Central memory CD8-positive, alpha-beta T cell (primary cell): ENCODE results near the gene TGFB1.
A peak's percentile ranks its signal among the peaks of the same experiment; 100 is the strongest.

Experiments used
- ATAC-seq: fragments of 150-1000 bp; cut with Tn5 transposase; replicated peaks from 2 replicates; pipeline ENCODE4 v1.10.0; 2022; ENCODE audit warnings: mild to moderate bottlenecking, moderate FRiP score, moderate number of reproducible peaks; ENCODE audit not compliant: poor library complexity, severe bottlenecking; ENCODE audit errors: extremely low read depth
- DNase-seq, 2 donors: peaks; one replicate each; pipeline ENCODE4 v3.0.0; 2021; ENCODE audit warnings: low spot score in 2 of 2
- H3K27ac Mint-ChIP-seq: one replicate; pipeline ENCODE4 v1.8.0; 2022; ENCODE audit warnings: low read depth, mild to moderate bottlenecking, moderate library complexity, mixed read lengths
- H3K27me3 Mint-ChIP-seq: one replicate; pipeline ENCODE4 v1.8.0; 2022; ENCODE audit warnings: mixed read lengths
- H3K36me3 Mint-ChIP-seq: one replicate; pipeline ENCODE4 v1.8.0; 2022; ENCODE audit warnings: mild to moderate bottlenecking, moderate library complexity, mixed read lengths; ENCODE audit not compliant: insufficient read depth
- H3K4me1 Mint-ChIP-seq: one replicate; pipeline ENCODE4 v1.8.0; 2022; ENCODE audit warnings: mixed read lengths
- H3K4me3 Mint-ChIP-seq: one replicate; pipeline ENCODE4 v1.8.0; 2022; ENCODE audit warnings: mild to moderate bottlenecking, moderate library complexity, mixed read lengths
- H3K9me3 Mint-ChIP-seq: one replicate; pipeline ENCODE4 v1.8.0; 2022; ENCODE audit warnings: mixed read lengths

Gene TGFB1

GRCh38 chr19:41364524-41365391 lies 11.0 kb upstream of the TGFB1 start:
- Mint-ChIP-seq H3K27ac (peak overlapping the region; percentile 99), H3K36me3 (peaks cover 22% of the 10 kb centered on the region), H3K4me3 (peak overlapping the region; percentile 85), H3K9me3 (no peaks in the 10 kb centered on the region), H3K27me3 (no peaks in the 10 kb centered on the region), H3K4me1 (peaks cover 32% of the 10 kb centered on the region)
- no peak for DNase-seq
- ATAC-seq: no peak

GRCh38 chr19:41363753-41364523 lies 10.2 kb upstream of the TGFB1 start, which contains the start of gene B9D2:
B9D2 (minus strand) TSS chr19:41364149; CDS start chr19:41363519, 630 bp downstream.
- Mint-ChIP-seq H3K27ac (peak within 1 kb of the TSS; percentile 99), H3K27me3 (no peaks in the 10 kb centered on the region), H3K4me3 (peak within 1 kb of the TSS; percentile 85), H3K36me3 (peaks cover 23% of the 10 kb centered on the region), H3K4me1 (peaks cover 32% of the 10 kb centered on the region), H3K9me3 (no peaks in the 10 kb centered on the region)
- peak; percentile 96 to 98 for DNase-seq
- peak; percentile 95 for ATAC-seq

- H3K27ac Mint-ChIP-seq: peak overlapping the region; percentile 99
- H3K36me3 Mint-ChIP-seq: peaks cover 23% of the 10 kb centered on the region
- H3K9me3 Mint-ChIP-seq: no peaks in the 10 kb centered on the region
- DNase-seq: no peak
- H3K4me3 Mint-ChIP-seq: peak overlapping the region; percentile 85
- ATAC-seq: no peak
- H3K27me3 Mint-ChIP-seq: no peaks in the 10 kb centered on the region
- peaks cover 34% of the 10 kb centered on the region for H3K4me1 Mint-ChIP-seq
These were observed 9.6 kb upstream of the TGFB1 start for GRCh38 chr19:41363371-41363752.

GRCh38 chr19:41362143-41362847 lies 8.6 kb upstream of the TGFB1 start:
- ATAC-seq (no peak), DNase-seq (no peak)
- Mint-ChIP-seq H3K9me3 (no peaks in the 10 kb centered on the region), H3K27ac (no peak overlapping the region), H3K36me3 (peaks cover 25% of the 10 kb centered on the region), H3K4me1 (peaks cover 45% of the 10 kb centered on the region), H3K27me3 (no peaks in the 10 kb centered on the region), H3K4me3 (peak overlapping the region; percentile 85)

GRCh38 chr19:41359741-41360140 lies 6.0 kb upstream of the TGFB1 start:
- no peak for DNase-seq
- no peaks in the 10 kb centered on the region for H3K9me3 Mint-ChIP-seq
- H3K27me3 Mint-ChIP-seq: no peaks in the 10 kb centered on the region
- ATAC-seq: no peak
- no peak overlapping the region for H3K27ac Mint-ChIP-seq
- H3K4me1 Mint-ChIP-seq: peaks cover 56% of the 10 kb centered on the region
- no peak overlapping the region for H3K4me3 Mint-ChIP-seq
- peaks cover 32% of the 10 kb centered on the region for H3K36me3 Mint-ChIP-seq

GRCh38 chr19:41357746-41358145 lies 4.0 kb upstream of the TGFB1 start:
- Mint-ChIP-seq H3K27ac (no peak overlapping the region), H3K36me3 (peaks cover 33% of the 10 kb centered on the region), H3K4me3 (peak overlapping the region; percentile 43), H3K9me3 (no peaks in the 10 kb centered on the region), H3K27me3 (no peaks in the 10 kb centered on the region), H3K4me1 (peaks cover 49% of the 10 kb centered on the region)
- no peak for DNase-seq
- no peak for ATAC-seq

GRCh38 chr19:41356984-41357739 lies 3.4 kb upstream of the TGFB1 start:
- peak overlapping the region; percentile 92 for H3K27ac Mint-ChIP-seq
- peaks cover 39% of the 10 kb centered on the region for H3K36me3 Mint-ChIP-seq
- H3K4me1 Mint-ChIP-seq: peaks cover 49% of the 10 kb centered on the region
- H3K27me3 Mint-ChIP-seq: no peaks in the 10 kb centered on the region
- DNase-seq (no peak), ATAC-seq (no peak)
- no peaks in the 10 kb centered on the region for H3K9me3 Mint-ChIP-seq
- peak overlapping the region; percentile 43 for H3K4me3 Mint-ChIP-seq

- ATAC-seq (no peak), DNase-seq (no peak)
- H3K4me3 Mint-ChIP-seq: peak overlapping the region; percentile 19
- H3K27ac Mint-ChIP-seq: peak overlapping the region; percentile 92
- peaks cover 49% of the 10 kb centered on the region for H3K36me3 Mint-ChIP-seq
- no peaks in the 10 kb centered on the region for H3K27me3 Mint-ChIP-seq
- H3K4me1 Mint-ChIP-seq: peaks cover 59% of the 10 kb centered on the region
- no peaks in the 10 kb centered on the region for H3K9me3 Mint-ChIP-seq
These were observed 2.1 kb upstream of the TGFB1 start for GRCh38 chr19:41355802-41356201.

- H3K9me3 Mint-ChIP-seq: no peaks in the 10 kb centered on the region
- H3K4me3 Mint-ChIP-seq: peak overlapping the region; percentile 19
- peaks cover 48% of the 10 kb centered on the region for H3K36me3 Mint-ChIP-seq
- peak overlapping the region; percentile 92 for H3K27ac Mint-ChIP-seq
- peaks cover 65% of the 10 kb centered on the region for H3K4me1 Mint-ChIP-seq
- no peak for DNase-seq
- no peak for ATAC-seq
- H3K27me3 Mint-ChIP-seq: no peaks in the 10 kb centered on the region
These were observed 1.3 kb upstream of the TGFB1 start for GRCh38 chr19:41355035-41355434.

- ATAC-seq (no peak), DNase-seq (no peak)
- Mint-ChIP-seq H3K9me3 (no peaks in the 10 kb centered on the region), H3K4me1 (peaks cover 68% of the 10 kb centered on the region), H3K27me3 (no peaks in the 10 kb centered on the region), H3K4me3 (peak overlapping the region; percentile 96), H3K27ac (peak overlapping the region; percentile 97), H3K36me3 (peaks cover 50% of the 10 kb centered on the region)
These were observed 726 bp upstream of the TGFB1 start for GRCh38 chr19:41354343-41354953.

- H3K4me3 Mint-ChIP-seq: peak overlapping the region; percentile 96
- ATAC-seq (peak; percentile 15), DNase-seq (peak; percentile 70 to 78)
- H3K27me3 Mint-ChIP-seq: no peaks in the 10 kb centered on the region
- peaks cover 76% of the 10 kb centered on the region for H3K4me1 Mint-ChIP-seq
- H3K36me3 Mint-ChIP-seq: peaks cover 64% of the 10 kb centered on the region
- H3K27ac Mint-ChIP-seq: peak overlapping the region; percentile 97
- H3K9me3 Mint-ChIP-seq: no peaks in the 10 kb centered on the region
These were observed 885 bp downstream of the TGFB1 start for GRCh38 chr19:41352609-41353465.
